Measurements from ENCODE around the gene GPI. TPM values are rescaled to one million over a fixed set of nuclear protein-coding genes. Genes with fewer than 3 reads are reported as not detected.

Gene GPI
- total and polyA plus RNA-seq, 2 of the 8 experiments (the other 6 are each of a cell fraction or from before 2014, with no cell fraction given) = 171 to 360 TPM

DNA sequence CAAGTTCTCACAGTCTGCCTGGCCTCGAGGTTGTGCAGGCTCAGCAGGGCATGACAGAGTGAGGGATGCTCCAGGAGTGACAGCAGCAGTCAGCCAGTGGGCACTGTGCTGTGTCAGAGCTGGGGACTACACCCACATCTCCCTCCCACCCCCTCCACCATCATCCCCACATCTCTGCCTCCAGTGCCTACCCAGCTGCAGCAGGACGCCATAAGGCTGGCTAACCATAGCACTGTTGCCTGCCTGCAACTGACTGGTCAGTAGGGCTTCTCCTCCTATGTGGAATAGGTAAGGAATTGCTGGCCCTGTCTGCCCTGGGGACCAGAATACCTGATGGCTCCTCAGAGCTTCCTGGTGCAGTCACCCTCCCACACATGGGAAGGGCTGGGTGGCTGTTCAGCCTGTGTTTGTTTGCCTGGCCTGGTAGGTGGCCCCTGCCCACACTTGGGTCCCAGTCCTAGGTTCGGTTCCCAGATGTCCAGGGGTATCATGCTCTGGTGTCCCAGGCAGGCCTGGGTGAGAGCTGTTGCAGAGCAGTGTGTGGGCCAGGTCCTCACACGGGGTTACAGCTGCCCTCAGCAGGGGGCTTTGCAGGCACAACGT, 15.7 kb downstream of the GPI start:
- Histone ChIP-seq H3K4me1 (replicated peaks in 1 of 4; ENCODE audit: control insufficient read depth in 3 of 4, insufficient read depth in 4 of 4, low read length in 3 of 4) (no peaks in the 10 kb centered on the region), H3K14ac (ENCODE audit: insufficient read length) (no peak overlapping the region), H2BK20ac (ENCODE audit: low read length) (no peak overlapping the region), H3K4me2 (ENCODE audit: insufficient read depth in 1 of 2, low read depth in 2 of 2, low read length in 2 of 2) (no peak overlapping the region), H3K9ac (replicated peaks in 1 of 4; ENCODE audit: extremely low read depth in 1 of 4, low read depth in 3 of 4, low read length in 3 of 4) (no peak overlapping the region), H2AK5ac (ENCODE audit: low read depth, low read length) (no peak overlapping the region), H2BK120ac (replicated peaks; ENCODE audit: low read depth, low read length) (no peak overlapping the region), H3K23ac (ENCODE audit: insufficient read length) (no peak overlapping the region), H4K20me1 (replicated peaks in 1 of 2; ENCODE audit: control insufficient read depth in 1 of 2, insufficient read depth in 2 of 2, low read length in 2 of 2) (peaks cover 1 to 34% of the 10 kb centered on the region in 2 experiments), H3K27me3 (replicated peaks in 1 of 4; ENCODE audit: control insufficient read depth in 3 of 4, extremely low read depth in 1 of 4, insufficient read depth in 3 of 4, low read length in 3 of 4) (no peaks in the 10 kb centered on the region), H3K4ac (replicated peaks; ENCODE audit: insufficient read length, low read depth, low read length) (no peak overlapping the region), H4K91ac (replicated peaks; ENCODE audit: insufficient read length, low read length) (no peak overlapping the region), H3K4me3 (ENCODE audit: extremely low read depth in 1 of 4, insufficient read depth in 2 of 4, low read depth in 3 of 4, low read length in 4 of 4) (no peak overlapping the region), H3K56ac (replicated peaks; ENCODE audit: insufficient read length, low read depth, low read length) (no peak overlapping the region), H2BK15ac (ENCODE audit: low read length) (no peak overlapping the region), H3K79me1 (ENCODE audit: low read depth, low read length) (no peaks in the 10 kb centered on the region; the same call in none of the 2 replicates), H3K79me2 (ENCODE audit: control insufficient read depth in 1 of 2, insufficient read depth in 2 of 2, low read length in 2 of 2) (no peaks in the 10 kb centered on the region; a peak in 1 of 4 replicates), H4K8ac (ENCODE audit: extremely low read depth, insufficient read depth, low read length) (no peak overlapping the region), H3K18ac (ENCODE audit: extremely low read depth, low read length) (no peak overlapping the region), H3K23me2 (ENCODE audit: low read depth, low read length) (0 out of 2 replicates have a peak, but pooled peaks cover 2% of the 10 kb centered on the region), H4K5ac (ENCODE audit: insufficient read length, low read depth, low read length) (no peak overlapping the region), H3K36me3 (ENCODE audit: control insufficient read depth in 2 of 4, insufficient read depth in 4 of 4, low read length in 3 of 4) (peaks cover 53 to 73% (median 68%) of the 10 kb centered on the region in 4 experiments), H2BK12ac (ENCODE audit: low read depth, low read length) (no peak overlapping the region), H3K27ac (ENCODE audit: low read depth, low read length) (no peak overlapping the region), H3K9me3 (ENCODE audit: insufficient read depth in 2 of 2, low read depth in 1 of 2, low read length in 1 of 2) (no peaks in the 10 kb centered on the region), H2BK5ac (ENCODE audit: low read depth, low read length) (no peak overlapping the region), H2AFZ (ENCODE audit: low read length) (no peak overlapping the region)
- no peak for DNase-seq (ENCODE audit: low read depth in 1 of 2, low spot score in 2 of 2)
- no peak for FAIRE-seq
- CTCF ChIA-PET (ENCODE audit: partially characterized antibody) = interaction anchor here (0.6 kb wide), 1 partner anchor 392 kb away, joined by 3 read pairs; no protein-coding TSS in a partner anchor
- POLR2A ChIA-PET (ENCODE audit: partially characterized antibody) = interaction anchor here (1.0 to 2.6 kb wide), 5 partner anchors 8 to 31 kb away, joined by 3 to 18 read pairs (median 4); no protein-coding TSS in a partner anchor
- WGBS, 2 experiments (ENCODE audit: extremely low coverage in 1 of 2, insufficient coverage in 1 of 2, insufficient read length in 1 of 2, insufficient replicate concordance in 2 of 2, low coverage in 1 of 2, low lambda C conversion rate in 2 of 2, missing lambda C conversion rate in 1 of 2) = 93% methylated on average over 5 of the region's 5 CpGs; no CpG with 5 or more reads in 1 of the 2 experiments
- no peak for TF ChIP-seq CHD1 (IDR thresholded peaks at IDR 0.05; ENCODE audit: low read depth, low read length)
- no peak for TF ChIP-seq CBX8 (IDR thresholded peaks at IDR 0.05; ENCODE audit: borderline replicate concordance, low read depth, low read length)
- no peak for TF ChIP-seq KDM5A (IDR thresholded peaks at IDR 0.05; ENCODE audit: low read length)
